ENCODE results near the gene LRRC45.
"Not testable (repeated sequence)": the region's sequence is repeated elsewhere in the genome, so short reads cannot be mapped to it uniquely, and the experiment has no call there.

Gene LRRC45

DNA sequence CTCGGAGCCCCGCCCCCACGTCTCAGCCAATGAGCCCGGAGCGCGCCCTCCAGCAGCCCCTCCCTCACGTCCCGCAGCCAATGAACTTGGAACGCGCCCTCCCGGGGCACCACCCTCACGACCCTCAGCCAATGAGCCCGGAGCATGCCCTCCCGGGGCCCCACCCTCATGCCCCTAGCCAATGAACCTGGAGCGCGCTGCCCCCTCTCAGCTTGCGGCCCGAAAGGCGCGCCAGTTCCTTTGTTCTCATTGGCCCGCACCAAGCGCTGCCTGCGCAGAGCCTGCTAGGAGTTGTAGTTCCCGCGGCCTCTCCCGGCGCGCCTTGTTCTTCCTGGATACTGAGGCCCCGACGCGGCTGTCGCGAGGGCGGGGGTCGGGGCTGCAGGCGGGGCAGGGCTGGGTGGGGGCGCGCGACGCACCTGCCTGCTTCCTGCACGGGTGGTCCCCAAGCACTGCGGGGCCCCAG is at the start of gene LRRC45:
LRRC45 (plus strand) TSS at position 325 of the 466 bp plus-strand sequence. CDS start 339 bp downstream, outside the sequence.
- DNase-seq (ENCODE audit: low read depth), result peak; percentile 98

DNA sequence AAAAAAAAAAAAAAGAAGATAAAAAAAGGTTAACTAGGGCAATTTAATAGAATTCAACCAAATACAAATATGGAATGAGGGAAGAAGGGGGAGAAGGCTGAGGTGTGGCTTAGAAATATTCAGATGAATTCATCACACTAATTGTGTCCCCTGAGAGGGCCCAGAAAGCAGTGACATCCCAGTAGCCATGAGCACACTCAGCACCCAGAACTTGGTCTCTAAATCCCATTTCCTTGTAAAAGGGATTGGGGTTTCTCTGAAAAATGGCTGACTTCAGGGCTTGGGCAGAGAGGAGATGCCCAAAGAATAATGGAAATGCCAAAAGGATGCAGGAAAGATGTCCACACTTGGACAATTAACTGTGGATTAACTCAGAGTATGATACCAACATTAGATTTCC is 49.7 kb upstream of the LRRC45 start:
- DNase-seq (ENCODE audit: low read depth), result no peak

DNA sequence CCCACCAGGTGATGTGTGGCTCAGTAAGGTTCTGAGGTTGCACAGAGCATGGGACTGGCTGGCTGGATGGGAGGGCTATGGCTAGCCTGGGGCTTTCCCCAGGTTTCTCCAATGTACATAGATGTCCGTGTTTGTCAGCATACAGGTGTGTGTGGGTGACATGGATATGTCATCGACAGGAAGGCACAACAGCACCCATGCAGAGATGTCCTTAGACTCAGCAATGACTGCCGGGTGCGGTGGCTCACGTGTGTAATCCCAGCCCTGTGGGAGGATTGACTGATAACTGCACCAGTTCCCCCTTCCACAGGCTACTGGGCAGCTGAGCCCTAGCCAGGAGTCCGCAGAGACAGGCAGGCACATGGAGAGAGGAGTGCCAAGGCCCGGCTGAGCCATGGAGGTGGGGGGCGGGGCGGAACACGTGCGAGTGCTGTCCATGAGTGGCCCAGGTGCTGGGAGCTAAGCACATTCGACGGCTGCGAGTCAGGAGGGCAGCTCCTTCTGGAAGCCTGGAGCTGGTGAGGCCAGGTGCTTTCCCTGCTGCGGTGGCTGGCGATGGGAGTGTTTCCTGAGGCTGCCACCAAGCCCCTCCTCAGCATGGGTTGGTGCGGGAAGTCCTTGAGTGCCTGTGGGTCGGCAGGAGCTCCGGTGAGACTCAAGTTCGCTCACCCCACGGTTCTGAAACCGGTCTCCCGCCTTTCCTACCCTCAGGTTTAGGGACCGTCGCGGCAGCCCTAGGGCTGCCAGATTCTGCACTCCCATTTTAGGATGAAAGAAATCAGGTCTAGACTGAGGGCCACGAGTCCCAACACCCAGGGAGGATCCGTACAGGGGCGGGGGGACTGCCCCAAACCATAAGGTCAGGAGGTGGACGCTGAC is 46.5 kb upstream of the LRRC45 start:
- no peak for DNase-seq (ENCODE audit: low read depth)

DNA sequence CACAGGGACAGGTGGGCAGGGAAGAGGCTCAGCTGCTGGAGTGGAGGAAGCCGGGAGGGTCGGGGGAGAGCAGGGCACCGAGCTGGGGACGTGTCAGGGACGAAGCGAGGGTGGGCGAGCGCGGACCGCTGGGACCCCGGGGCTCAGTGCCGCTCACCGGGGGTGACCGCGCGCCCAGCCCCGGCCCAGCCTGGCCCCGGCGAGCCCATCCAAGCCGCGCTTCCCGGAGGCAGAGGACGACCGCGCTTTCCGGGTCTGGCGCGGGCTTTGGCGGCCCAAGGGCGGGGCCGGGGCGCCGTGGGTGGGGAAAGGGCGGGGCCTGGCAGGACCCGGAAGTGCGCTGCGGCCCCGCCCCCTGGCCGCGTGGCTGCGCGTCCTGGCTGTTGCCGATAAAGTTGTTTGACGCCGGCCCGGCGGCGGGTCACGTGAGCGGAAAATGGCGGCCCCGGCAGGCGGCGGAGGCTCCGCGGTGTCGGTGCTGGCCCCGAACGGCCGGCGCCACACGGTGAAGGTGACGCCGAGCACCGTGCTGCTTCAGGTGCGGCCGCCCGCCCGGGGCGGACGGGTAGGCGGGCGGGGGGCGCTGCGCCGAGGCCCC is 45.8 kb upstream of the LRRC45 start, which contains the start of gene ASPSCR1:
ASPSCR1 (plus strand) TSS at position 419 of the 598 bp plus-strand sequence; CDS start at position 437, 18 bp downstream.
- peak; percentile 79 for DNase-seq (ENCODE audit: low read depth)

DNA sequence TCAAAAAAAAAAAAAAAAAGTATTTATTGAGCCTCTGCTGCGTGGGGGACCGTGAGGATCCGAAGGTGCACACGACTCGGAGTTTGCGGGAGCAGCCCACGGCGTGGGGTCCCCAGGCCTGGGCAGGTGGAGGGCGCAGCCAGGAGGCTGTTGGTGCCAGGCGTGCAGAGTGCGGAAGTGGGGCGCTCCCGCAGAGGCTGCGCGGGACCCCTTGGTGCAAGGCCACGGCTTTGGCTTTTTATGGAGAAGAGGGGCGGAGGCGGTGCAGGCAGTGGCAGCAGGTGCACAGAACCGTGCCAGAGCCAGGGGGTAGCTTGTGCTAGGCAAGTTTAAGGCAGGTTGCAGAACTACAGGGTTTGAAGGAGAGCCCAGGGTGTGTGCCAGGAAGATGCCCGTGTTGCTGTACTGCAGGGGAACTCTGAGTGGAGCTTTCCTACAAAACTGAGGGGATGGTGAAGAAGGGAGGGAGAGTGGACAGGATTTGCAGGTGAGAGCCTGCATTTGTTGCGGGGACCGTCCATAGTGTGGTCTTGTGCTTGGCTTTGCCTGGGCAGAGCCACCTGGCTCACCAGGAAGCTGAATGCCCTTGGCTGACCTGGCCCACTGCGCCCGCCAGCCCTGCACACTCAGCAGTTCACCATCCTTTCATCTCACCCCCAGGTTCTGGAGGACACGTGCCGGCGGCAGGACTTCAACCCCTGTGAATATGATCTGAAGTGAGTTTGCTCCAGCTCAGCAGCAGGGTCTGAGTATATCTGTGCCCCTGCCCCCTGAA is 44.4 kb upstream of the LRRC45 start:
- no peak for DNase-seq (ENCODE audit: low read depth)

DNA sequence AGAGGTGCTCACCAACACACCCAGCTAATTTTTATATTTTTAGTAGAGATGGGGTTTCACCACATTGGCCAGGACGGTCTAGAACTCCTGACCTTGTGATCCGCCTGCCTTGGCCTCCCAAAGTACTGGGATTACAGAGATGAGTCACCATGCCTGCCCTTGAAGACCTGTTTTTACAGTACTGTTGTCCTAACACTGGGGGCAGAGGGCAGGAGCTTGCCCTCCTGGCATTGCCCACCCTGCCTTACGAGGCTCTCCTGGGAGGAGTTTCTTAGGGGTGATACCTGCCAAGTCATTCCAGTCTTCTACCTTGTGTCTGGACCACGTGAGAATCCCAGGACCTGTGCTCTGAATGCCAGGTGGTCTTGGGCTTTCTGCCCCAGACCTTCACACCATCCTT is 43.0 kb upstream of the LRRC45 start:
- no peak for DNase-seq (ENCODE audit: low read depth)

DNA sequence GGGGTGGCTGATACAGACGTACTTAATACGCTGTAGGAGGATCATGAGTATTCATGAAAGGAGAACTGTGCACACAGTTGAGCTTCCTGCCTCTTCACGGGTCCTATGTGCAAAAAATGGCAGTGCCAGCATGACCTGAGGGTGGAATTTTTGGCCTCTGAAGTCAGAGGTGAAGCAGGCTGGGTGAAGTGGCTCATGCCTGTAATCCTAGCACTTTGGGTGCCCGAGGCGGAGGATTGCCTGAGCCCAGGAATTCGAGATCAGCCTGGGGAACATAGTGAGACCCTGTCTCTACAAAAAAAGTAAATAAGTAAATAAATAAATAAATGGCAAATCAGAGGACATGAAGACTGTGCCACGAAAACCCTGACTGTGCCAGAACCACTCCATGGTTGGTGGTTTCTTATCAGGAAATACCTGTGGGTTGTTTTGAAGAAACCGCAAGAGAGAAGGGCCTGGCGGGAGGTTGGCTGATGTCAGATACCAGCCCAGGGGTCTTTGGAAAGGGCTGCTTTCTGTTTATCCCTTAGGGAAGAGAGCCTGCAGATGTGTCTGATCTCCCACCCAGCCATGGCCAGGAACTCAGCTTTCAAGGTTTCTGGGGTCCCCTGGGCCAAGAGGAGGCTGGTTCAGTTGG is 42.3 kb upstream of the LRRC45 start:
- DNase-seq (ENCODE audit: low read depth), result no peak

DNA sequence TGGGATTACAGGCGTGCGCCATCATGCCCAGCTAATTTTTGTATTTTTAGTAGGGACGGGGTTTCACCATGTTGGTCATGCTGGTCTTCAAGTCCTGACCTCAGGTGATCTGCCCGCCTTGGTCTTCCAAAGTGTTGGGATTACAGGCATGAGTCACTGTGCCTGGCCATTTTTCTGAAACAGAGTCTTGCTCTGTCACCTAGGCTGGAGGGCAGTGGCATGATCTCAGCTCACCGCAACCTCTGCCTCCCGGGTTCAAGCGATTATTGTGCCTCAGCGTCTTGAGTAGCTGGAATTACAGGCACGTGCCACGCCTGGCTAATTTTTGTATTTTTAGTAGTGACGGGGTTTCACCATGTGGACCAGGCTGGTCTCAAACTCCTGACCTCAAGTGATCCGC is 41.6 kb upstream of the LRRC45 start:
- DNase-seq (ENCODE audit: low read depth), result not testable (repeated sequence)

DNA sequence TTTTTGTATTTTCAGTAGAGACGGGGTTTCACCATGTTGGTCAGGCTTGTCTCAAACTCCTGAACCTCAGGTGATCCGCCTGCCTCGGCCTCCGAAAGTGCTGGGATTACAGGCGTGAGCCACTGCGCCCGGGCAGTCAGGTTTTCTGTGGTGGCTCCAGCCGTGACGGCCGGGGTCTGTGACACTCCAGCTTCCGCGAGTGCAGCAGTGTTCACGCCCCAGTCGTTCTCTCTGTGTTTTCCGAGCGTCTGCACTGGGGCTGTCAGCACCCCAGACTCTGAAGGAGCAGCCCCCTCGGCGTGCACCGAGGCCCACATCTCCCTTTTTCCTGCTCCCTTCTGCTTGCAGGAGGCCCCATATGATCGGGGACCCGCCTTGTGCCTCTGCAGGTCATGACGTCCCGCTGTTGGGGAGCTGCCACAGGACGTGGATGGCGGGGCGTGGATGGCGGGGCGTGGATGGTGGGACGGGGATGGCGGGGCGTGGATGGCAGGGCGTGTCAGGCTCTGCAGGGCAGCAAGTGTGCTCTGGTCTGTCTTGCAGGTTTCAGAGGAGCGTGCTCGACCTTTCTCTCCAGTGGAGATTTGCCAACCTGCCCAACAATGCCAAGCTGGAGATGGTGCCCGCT is 40.0 kb upstream of the LRRC45 start:
- DNase-seq (ENCODE audit: low read depth), result no peak

DNA sequence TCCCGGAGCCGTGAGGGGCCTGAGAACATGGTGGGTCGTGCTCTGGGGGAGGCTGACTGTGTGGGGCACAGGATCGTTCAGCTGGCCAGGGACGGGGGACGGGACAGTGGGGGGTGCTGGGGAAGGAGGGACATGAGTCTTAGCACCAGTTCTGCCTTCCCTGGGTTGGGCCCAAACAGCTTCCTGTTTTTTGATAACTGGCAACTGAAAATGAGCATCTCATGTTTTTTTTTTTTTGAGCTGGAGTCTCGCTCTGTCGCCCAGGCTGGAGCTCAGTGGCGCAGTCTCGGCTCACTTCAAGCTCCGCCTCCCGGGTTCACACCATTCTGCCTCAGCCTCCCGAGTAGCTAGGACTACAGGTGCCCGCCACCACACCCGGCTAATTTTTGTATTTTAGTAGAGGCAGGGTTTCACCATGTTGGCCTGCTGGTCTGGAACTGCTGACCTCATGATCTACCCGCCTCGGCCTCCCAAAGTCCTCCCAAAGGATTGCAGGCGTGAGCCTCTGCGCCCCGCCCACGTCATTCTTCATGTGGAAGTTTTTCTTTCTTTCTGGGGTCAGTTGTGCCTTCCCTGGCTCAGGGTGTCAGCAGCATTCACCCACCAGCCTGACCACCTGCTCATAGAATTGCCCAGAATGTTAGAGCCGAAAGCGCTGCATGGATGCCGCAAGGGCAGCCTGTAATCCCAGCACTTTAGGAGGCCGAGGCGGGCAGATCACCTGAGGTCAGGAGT is 39.3 kb upstream of the LRRC45 start:
- no peak for DNase-seq (ENCODE audit: low read depth)

DNA sequence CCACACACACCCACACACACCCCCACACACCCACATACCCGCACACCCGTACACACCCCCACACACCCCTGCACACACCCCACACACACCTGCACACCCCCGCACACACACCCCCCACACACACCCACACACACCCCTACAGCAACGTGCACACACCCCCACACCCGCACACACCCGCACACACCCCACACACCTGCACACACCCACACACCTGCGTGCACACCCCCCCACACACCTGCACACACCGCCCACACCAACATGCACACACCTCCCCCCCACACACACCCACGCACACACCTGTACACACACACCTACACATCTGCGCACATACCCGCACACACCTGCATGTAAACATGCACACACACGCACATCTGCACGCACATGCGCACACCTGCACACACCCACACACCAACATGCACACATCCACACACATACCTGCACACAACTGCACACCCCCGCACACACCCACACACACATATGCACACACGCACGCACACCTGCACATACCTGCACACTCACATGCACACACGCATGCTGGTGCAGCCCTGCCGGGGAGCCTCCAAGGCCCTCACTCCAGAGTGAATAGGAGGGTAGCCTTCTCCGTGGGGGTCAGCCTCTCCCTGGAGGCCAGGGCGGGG is 38.2 kb upstream of the LRRC45 start:
- DNase-seq (ENCODE audit: low read depth), result no peak

DNA sequence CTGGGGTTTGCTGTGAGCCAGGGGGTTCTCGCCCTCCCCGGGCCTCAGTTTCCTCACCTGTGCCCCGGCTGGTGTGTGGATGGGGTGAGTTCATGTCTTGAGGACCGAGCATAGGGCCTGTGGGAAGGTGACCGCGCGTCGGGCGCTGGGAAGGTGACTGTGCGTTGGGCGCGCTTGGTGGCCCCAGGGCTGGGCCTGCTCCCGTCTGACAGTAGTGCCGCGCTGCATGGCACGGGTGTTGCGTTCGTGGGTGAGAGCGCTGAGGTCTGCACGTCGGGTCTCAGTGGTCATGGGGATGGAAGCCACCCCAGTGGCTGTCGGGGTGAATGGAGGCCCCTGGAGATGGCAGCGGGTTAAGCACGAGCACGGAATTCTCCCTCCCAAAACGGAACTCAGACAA is 36.5 kb upstream of the LRRC45 start:
- no peak for DNase-seq (ENCODE audit: low read depth)

DNA sequence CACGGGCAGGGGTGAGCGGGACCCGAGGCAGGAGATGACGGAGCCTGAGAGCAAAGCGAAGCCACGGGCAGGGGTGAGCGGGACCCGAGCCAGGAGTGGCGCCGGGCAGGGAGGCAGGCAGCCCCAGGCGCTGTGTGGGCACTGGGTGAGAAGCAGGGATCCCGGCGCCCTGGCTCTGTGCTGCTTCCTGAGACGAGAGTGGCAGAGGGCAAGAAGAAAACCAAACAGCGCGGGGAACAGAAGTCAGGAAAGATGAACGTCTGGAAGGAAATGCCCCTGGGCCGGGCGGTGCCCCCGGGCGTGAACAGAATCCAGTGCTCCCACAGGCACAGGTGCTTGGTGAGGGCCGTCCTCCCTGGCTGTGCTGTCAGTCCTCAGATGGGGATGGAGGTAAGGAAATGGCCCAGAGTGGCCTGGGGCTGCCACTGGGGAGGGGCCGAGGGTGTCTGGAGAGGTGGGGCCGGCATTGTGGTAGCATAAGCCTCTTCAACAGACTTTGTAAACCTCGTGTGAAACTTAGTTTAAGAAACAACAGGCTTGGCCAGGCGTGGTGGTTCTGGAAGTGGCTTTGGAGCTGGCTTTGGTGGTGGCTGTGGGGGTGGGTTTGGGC is 35.8 kb upstream of the LRRC45 start:
- no peak for DNase-seq (ENCODE audit: low read depth)

DNA sequence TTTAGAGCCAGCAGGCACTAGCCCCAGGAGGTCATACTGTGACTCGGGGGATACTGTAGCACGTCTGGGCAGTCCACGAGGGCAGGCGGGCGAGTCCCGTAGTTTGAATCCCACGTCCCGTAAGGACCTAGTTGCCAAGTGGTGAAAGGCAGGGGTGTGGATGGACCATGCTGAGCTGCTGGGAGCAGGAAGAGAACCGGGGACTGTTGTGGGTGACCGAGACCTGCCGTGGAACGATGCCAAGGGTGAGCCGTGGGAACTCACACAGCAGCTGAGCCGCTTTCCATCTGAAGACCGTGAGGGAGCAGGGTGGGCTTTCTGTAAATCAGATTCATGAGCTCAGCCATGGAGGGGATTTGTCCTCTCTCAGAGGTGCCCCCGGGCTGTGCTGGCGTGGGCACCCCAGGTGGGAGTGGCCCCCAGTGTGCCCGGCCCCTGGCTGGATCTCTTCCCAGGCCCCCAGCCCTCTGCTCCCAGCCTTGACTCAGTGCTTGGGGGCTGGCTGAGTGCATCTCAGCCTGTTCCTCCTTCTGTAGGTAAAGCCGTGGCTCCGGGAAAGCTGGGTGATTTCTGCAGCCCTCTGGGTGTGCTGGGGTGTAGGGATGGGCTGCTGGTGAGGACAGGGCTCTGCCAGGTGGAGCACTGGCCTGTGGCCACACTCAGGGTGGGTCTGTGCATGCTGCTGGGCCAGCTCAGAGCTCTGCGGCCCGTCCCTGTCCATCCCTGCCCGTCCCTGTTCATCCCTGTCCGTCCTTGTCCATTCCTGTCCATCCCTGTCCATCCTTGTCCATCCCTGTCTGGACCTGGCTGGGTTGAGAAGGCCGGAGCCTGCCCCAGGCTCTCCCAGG is 32.0 kb upstream of the LRRC45 start:
- DNase-seq (ENCODE audit: low read depth), result no peak

DNA sequence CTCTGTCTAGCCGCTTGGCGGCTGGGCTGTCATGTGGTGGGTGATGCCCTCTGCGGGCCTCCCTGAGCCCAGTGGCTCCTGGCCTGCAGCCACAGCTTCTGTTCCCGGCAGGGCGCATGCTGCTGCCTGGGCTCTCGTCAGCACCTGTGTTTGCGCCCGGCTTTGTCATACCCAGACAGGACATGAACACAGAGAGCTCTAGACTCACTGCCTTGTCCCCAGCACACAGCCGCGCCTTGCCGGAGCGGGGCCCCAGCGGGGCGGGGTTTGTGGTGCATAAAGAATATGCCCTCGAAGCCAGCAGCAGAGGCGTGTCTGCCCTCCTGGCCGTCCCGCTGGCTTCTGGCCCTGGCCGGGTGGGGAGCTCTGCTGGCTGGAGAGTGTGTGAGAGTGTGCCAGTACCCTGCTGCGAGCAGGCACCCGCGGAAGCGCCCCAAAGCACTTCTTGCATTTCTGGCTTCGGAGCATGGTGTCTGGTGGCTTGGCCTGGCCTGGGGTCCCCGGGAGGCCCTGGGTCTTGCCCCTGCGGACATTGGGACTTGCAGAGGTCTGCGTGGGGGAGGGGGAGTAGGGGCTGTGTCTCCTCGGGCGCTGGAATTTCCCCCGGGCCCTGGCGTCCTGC is 31.3 kb upstream of the LRRC45 start:
- DNase-seq (ENCODE audit: low read depth), result no peak

DNA sequence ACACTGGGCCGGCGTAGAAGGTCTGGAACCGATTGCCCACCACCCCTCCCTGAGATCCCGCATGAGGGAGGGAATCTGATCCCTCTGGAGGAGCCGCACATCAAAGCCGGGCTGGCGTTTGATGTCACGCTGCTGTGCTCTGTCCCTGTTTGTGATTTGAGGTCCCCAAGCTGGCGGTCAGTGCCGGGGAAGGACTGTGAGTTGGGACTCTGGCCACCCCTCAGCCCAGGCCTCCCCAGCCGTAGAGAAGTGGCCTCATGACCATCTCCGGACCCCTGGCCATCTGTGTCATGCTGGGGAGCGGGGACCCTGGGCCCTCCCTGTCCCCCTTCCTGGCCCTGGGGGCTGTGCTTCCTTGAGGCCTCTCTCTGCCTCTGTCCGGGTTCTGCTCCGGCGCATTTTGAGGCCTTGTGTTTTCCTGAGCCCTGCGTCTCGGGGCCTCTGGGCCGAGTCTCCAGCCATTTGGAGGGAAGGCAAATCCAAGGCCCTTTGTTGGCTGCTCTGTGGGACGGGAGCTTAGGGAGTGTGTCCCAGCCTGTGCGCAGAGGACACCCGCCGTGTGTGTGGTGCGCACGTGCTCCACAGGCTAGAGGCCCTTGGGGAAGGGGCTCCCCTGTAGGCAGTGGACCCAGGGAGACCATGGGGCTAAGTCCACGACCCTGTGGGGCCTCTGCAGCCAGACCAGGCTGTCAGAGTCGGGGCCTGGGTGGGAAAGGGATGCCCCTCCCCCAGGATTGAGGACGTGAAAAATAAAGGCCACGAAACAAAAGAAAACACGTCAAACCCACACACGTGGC is 30.6 kb upstream of the LRRC45 start:
- no peak for DNase-seq (ENCODE audit: low read depth)

DNA sequence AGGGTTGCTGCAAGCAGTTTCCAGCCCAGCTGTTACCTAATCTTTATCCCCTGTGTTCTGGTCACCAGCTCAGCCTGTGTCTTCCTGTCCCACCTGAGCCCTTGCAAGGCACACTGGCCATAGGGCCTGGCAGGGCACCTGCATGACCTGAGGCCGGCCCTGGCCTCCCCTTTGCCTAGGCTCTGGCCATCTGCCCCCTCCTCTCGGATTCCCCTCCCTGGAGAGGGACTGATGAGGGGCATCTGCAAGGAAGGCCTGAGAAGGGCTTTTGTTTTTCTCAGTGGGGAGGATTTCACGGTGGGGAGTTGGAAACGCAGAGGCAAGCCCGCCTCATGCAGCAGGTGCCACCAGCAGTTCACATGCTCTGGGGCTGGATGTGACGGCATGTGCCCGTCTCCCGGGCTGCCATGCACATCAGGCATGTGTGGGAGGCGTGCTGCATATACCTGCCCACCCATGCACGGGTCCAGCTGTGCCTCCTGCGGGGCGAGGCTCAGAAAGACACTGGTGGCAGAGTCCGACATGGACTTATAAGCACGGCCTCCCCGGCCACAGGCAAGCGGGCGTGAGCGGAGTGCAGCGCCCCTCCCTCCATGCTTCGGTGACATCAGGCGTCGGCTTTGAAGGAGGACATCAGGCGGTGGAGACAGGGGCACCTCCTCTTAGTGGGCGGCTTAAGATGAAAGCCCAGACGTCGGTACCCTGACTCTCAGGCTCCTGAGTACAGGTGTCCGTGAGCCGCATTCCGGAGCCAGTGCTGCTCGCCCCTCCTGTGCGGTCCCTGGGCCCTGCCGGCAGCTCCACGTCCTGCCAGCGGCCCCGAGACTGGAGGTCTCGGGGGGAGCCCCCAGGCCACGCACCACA is 29.1 kb upstream of the LRRC45 start:
- DNase-seq (ENCODE audit: low read depth), result no peak

Data from CMK (cell line).